HL-60 (cell line): Measurements from ENCODE around the gene ZNF521.

Source experiments
- GABPA ChIP-seq: IDR thresholded peaks from 2 replicates; pipeline ENCODE4 v1.6.1; 2012; ENCODE audit warnings: low read depth
- POLR2AphosphoS5 ChIP-seq: IDR thresholded peaks from 2 replicates; pipeline ENCODE4 v1.6.1; 2012; ENCODE audit warnings: low read depth
- REST ChIP-seq: IDR thresholded peaks from 2 replicates; pipeline ENCODE4 v1.6.1; 2012; ENCODE audit warnings: low read depth; ENCODE audit not compliant: insufficient replicate concordance
- SPI1 ChIP-seq: IDR thresholded peaks from 2 replicates; pipeline ENCODE4 v1.6.1; 2012; ENCODE audit warnings: low read depth, mild to moderate bottlenecking, borderline replicate concordance
- TF ChIP-seq, protein P1 (sequence below): IDR thresholded peaks from one replicate; pipeline ENCODE4 v1.5.1; 2011; ENCODE audit warnings: low read length, control low read depth, inconsistent platforms; ENCODE audit not compliant: insufficient read depth

- TF ChIP-seq POLR2AphosphoS5 = no peak
- TF ChIP-seq, protein P1, sequence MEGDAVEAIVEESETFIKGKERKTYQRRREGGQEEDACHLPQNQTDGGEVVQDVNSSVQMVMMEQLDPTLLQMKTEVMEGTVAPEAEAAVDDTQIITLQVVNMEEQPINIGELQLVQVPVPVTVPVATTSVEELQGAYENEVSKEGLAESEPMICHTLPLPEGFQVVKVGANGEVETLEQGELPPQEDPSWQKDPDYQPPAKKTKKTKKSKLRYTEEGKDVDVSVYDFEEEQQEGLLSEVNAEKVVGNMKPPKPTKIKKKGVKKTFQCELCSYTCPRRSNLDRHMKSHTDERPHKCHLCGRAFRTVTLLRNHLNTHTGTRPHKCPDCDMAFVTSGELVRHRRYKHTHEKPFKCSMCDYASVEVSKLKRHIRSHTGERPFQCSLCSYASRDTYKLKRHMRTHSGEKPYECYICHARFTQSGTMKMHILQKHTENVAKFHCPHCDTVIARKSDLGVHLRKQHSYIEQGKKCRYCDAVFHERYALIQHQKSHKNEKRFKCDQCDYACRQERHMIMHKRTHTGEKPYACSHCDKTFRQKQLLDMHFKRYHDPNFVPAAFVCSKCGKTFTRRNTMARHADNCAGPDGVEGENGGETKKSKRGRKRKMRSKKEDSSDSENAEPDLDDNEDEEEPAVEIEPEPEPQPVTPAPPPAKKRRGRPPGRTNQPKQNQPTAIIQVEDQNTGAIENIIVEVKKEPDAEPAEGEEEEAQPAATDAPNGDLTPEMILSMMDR = no peak
- TF ChIP-seq REST = no peak
- no peak for TF ChIP-seq GABPA
- peak; percentile 94 for TF ChIP-seq SPI1
Observed at GRCh38 chr18:25225151-25225550, 126.8 kb downstream of the ZNF521 start.
